Epidermal melanocyte (primary cell): ENCODE results near the gene C19orf33.
"Not testable (repeated sequence)": the region's sequence is repeated elsewhere in the genome, so short reads cannot be mapped to it uniquely, and the experiment has no call there.

Source experiments
- DNase-seq: peaks from one replicate; pipeline ENCODE4 v3.0.0; 2011; ENCODE audit warnings: low spot score; ENCODE audit not compliant: insufficient read length

The C19orf33 gene

DNA sequence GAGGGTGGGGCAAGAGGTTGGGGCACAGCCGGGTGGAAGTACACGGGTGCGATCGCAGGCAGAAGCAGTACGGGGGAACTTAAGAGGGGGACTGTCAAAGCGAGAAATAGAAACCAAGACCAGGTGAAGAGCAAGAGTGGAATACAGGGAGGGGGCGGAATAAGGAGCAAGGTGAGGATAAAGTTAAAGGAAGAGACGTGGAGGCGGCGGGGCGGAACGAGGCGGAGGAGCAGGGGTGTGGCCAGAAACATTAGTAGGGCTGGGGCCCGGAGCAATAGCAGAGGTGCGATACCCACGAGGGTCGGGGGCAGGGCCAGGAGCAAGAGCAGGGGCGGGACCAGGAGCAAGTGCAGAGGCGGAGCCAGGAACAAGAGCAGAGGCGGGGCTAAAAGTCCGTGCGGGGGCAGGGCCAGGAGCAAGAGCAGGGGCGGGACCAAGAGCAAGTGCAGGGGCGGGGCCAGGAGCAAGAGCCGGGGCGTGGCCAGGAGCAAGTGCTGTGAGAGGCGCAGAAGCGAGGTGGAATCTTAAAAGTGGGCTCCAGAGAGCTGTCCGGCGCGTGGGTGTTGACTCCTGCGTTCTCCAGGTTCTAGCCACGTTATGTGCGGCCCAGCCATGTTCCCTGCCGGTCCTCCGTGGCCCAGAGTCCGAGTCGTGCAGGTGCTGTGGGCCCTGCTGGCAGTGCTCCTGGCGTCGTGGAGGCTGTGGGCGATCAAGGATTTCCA, 32.7 kb downstream of the C19orf33 start:
- peak; percentile 63 for DNase-seq

DNA sequence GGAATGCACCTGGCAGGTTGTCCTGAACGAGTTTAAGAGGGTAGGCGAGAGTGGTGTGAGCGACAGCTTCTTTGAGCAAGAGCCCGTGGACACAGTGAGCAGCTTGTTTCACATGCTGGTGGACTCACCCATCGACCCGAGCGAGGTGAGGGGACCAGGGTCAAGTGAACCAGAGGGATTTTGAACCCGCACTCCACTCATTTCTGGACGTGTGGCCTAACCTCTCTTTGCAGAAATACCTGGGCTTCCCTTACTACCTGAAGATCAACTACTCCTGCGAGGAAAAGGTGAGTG, 33.3 kb downstream of the C19orf33 start:
- DNase-seq: no peak

DNA sequence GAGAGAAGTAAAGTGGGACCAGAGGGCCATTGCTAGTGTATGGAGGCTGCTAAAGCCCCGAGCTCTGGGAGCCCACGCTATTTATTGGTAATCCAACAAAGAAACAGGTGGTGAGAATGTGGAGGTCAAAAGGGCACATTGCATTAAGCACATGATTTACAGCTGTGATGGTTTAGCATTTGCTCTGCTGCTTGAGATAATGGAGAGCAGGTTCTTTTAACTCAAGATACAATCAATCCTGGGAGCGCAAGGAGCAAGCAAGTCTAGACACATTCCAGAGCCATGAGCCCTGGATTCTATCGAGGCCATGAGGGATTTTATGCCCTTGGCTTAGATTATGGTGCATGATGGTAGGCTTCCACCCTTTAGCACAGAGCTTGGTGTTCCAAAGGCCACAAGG, 35.0 kb downstream of the C19orf33 start:
- not testable (repeated sequence) for DNase-seq

DNA sequence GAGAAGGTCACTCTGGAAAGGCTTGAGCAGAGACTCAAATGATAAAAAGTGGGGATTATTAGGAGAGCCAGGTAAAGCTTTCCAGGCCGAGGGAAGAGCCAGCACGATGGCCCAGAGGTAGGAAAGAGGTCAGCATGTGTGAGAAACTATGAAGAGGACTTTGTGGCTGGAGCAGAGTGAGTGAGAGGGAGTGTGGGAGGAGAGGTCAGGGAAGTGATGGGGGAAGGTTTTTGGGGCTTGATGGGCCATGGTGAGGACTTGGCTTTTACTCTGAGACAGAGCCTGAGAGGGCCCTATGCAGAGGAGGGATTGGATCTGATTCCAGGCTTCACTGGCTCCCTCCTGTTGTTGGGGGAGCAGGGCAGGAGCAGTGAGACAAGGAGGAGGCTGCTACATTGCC, 36.9 kb downstream of the C19orf33 start:
- DNase-seq: no peak

DNA sequence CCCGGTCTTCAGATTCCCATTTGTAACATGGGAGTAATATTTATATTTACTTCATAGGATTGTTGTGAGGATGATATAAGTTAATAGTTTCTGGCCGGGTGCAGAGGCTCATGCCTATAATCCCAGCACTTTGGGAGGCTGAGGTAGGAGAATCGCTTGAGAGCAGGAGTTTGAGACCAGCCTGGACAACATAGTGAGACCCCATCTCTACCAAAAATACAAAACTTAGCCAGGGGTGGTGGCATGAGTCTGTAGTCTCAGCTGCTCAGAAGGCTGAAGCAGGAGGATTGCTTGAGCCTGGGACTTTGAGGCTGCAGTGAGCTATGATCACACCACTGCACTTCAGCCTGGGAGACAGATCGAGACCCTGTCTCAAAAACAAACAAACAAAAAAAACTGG, 42.8 kb downstream of the C19orf33 start:
- DNase-seq: no peak

DNA sequence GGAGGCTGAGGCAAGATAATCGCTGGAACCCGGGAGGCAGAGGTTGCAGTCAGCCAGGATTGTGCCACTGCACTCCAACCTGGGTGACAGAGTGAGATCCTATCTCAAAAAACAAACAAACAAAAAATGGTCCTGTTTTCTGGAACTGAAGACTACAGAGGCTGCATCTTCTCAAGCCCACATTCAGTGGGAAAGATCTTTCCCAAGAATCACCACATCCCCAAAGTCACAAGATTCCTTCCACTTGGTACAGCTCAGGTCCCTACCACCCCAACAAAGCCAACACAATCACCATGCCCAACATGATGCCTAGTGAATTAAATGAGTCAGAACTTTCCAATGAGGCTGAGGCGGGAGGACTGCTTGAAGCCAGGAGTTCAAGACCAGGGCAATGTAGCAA, 46.8 kb downstream of the C19orf33 start:
- no peak for DNase-seq

DNA sequence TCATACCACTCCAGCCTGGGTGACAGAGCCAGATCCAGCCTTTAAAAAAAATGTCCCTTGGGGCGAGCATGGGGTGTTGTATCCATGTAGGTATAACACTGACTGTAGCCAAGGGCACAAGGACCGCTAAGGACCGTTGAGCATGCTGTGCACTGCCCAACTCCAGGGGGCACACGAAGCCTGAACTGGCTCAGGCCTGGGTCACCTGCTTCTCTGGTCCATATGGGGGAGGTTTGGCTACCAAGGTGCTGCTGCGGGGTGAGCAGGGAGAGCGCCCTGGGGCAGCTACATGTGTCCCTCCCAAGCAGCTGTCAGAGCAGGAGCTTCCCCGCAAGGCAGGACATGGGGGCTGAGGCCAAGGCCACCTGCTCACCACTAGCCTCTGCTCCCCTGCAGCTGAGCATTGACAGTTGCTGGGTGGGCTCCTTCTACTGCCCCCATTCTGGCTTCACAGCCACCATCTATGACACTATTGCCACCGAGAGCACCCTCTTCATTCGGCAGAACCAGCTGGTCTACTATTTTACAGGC, 47.9 kb downstream of the C19orf33 start:
- DNase-seq: no peak

DNA sequence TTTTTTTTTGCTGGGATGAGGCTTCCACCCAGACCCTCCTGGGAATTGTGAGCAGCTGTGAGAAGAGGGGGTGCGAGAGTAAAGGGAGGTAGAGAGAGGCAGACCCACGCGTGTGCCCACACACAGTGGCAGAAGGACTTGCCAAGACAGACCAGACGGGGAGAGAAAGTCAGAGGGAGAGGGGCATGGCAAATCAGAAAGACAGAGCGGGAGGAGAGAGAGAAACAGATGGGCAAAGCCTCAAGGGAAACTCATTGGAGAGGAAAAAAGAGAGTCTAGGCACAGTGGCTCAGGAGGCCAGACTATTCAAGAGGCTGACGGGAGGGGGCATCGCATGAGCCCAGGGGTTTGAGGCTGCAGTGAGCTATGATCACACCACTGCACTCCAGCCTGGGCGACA, 48.6 kb downstream of the C19orf33 start:
- DNase-seq: no peak
